GM23248 (cell line): ENCODE measurements around the gene IFFO2. TPM values are rescaled to one million over a fixed set of nuclear protein-coding genes. Genes with fewer than 3 reads are reported as not detected.

Experiments
- DNase-seq: peaks from one replicate; pipeline ENCODE4 v3.0.0-alpha.2; 2015
- H2AFZ ChIP-seq: fragments of 200-600 bp; sonication (generic); 2 replicates; pipeline ENCODE4 v1.6.1; 2016; ENCODE audit warnings: antibody characterized with exemption
- H3F3A ChIP-seq: fragments of 200-600 bp; sonication (generic); 2 replicates; pipeline ENCODE4 v1.6.1; 2016; ENCODE audit warnings: mild to moderate bottlenecking, antibody characterized with exemption, mixed run types; ENCODE audit not compliant: insufficient read depth
- H3K27ac ChIP-seq: fragments of 200-600 bp; sonication (generic); 2 replicates; pipeline ENCODE4 v1.5.1; 2016; ENCODE audit warnings: mild to moderate bottlenecking
- H3K27me3 ChIP-seq: fragments of 200-600 bp; sonication (generic); replicated peaks from 2 replicates; pipeline ENCODE4 v1.6.1; 2016; ENCODE audit warnings: mild to moderate bottlenecking; ENCODE audit not compliant: insufficient read depth
- H3K36me3 ChIP-seq: fragments of 200-600 bp; sonication (generic); 2 replicates; pipeline ENCODE4 v1.6.1; 2016; ENCODE audit warnings: low read depth, mild to moderate bottlenecking
- H3K4me1 ChIP-seq: fragments of 200-600 bp; sonication (generic); 2 replicates; pipeline ENCODE4 v1.6.1; 2016; ENCODE audit warnings: mild to moderate bottlenecking; ENCODE audit not compliant: insufficient read depth
- H3K4me2 ChIP-seq: fragments of 200-600 bp; sonication (generic); one replicate; pipeline ENCODE4 v1.6.1; 2016; ENCODE audit warnings: mild to moderate bottlenecking; ENCODE audit not compliant: unreplicated experiment
- H3K4me3 ChIP-seq: fragments of 200-600 bp; sonication (generic); 2 replicates; pipeline ENCODE4 v1.5.1; 2016; ENCODE audit warnings: mild to moderate bottlenecking
- H3K79me2 ChIP-seq: fragments of 200-600 bp; sonication (generic); 2 replicates; pipeline ENCODE4 v1.6.1; 2016; ENCODE audit warnings: mild to moderate bottlenecking; ENCODE audit not compliant: insufficient read depth
- H3K9ac ChIP-seq: fragments of 200-600 bp; sonication (generic); 2 replicates; pipeline ENCODE4 v1.6.1; 2016; ENCODE audit warnings: mild to moderate bottlenecking
- H3K9me2 ChIP-seq: fragments of 200-600 bp; sonication (generic); 2 replicates; pipeline ENCODE4 v1.6.1; 2016; ENCODE audit warnings: mixed run types, mild to moderate bottlenecking, moderate library complexity; ENCODE audit not compliant: insufficient read depth
- H3K9me3 ChIP-seq: fragments of 200-600 bp; sonication (generic); one replicate; pipeline ENCODE4 v1.6.1; 2017; ENCODE audit warnings: low read depth
- H4K20me1 ChIP-seq: fragments of 200-600 bp; sonication (generic); 2 replicates; pipeline ENCODE4 v1.6.0; 2016; ENCODE audit not compliant: insufficient read depth
- EZH2 ChIP-seq: fragments of 200-600 bp; sonication (generic); IDR thresholded peaks from 2 replicates; pipeline ENCODE4 v1.6.1; 2018; ENCODE audit warnings: antibody characterized with exemption, mild to moderate bottlenecking; ENCODE audit not compliant: insufficient read depth, poor library complexity, severe bottlenecking
- EZH2phosphoT487 ChIP-seq: fragments of 200-600 bp; sonication (generic); IDR thresholded peaks from 2 replicates; pipeline ENCODE4 v1.6.1; 2018; ENCODE audit warnings: antibody characterized with exemption, moderate library complexity, mild to moderate bottlenecking, low read depth; ENCODE audit not compliant: insufficient read depth
- WGBS, 2 experiments: methylation state at CpG; one replicate each; pipeline ENCODE4 v1.1.6; 2015 to 2017; ENCODE audit warnings: low lambda C conversion rate in 2 of 2, low coverage in 1 of 2; ENCODE audit errors: missing lambda C conversion rate in 2 of 2; 5-methylcytosine and 5-hydroxymethylcytosine counted together
- in situ Hi-C: fragments of 300-500 bp; cut with MboI; formaldehyde crosslinking; loops from 2 replicates; pipeline ENCODE4 v1.15.0; 2020
- polyA plus RNA-seq: library from polyadenylated mRNA; unstranded; fragments of >200 nt; fragmentation: Nextera tagmentation; extraction: Ambion mirVana; gene quantifications from 2 replicates; pipeline ENCODE4 v1.2.1, GENCODE V29; 2016
- total RNA-seq: library from RNA; depleted of rRNA; stranded (reverse); fragments of >200 nt; shearing (Covaris generic); gene quantifications from 2 replicates; pipeline ENCODE4 v1.2.3, GENCODE V29; 2014

Gene IFFO2
- total and polyA plus RNA-seq, 2 experiments from 2014 or later: 0.60 to 12.8 TPM

DNA sequence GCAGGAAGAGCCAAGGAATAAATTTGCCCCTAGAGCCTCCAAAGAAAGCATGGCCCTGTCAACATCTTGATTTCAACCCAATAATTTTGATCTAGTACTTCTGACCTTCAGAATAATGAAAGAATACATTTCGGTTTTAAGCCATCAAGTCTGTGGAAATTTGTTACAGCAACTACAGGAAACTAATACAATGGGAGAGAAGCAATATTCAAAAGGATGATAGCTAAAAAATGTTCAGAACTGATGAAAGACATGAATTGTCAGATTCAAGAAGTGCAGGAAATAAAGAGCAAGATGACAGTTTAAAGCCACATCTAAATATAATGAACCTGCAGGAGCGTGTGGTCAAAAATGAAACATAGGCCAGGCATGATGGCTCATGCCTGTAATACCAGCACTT, 24.8 kb upstream of the IFFO2 start:
- H3K4me2 ChIP-seq: no peak overlapping the region
- no peaks in the 10 kb centered on the region for H3K9me2 ChIP-seq
- no peaks in the 10 kb centered on the region for H3K79me2 ChIP-seq
- no peaks in the 10 kb centered on the region for H3K36me3 ChIP-seq
- in situ Hi-C loops: no loop called here
- H3K9ac ChIP-seq: no peak overlapping the region
- WGBS, 2 experiments: 73 to 85% methylated on average over 2 of the region's 2 CpGs
- no peaks in the 10 kb centered on the region for H3K9me3 ChIP-seq
- H2AFZ ChIP-seq: no peak overlapping the region
- H4K20me1 ChIP-seq: no peaks in the 10 kb centered on the region
- no peaks in the 10 kb centered on the region for H3F3A ChIP-seq
- TF ChIP-seq EZH2phosphoT487: no peak
- TF ChIP-seq EZH2: no peak
- no peak overlapping the region for H3K27ac ChIP-seq
- 0 out of 2 replicates have a peak, but pooled peaks cover 8% of the 10 kb centered on the region for H3K27me3 ChIP-seq
- H3K4me1 ChIP-seq: no peaks in the 10 kb centered on the region
- no peak for DNase-seq
- H3K4me3 ChIP-seq: no peak overlapping the region

DNA sequence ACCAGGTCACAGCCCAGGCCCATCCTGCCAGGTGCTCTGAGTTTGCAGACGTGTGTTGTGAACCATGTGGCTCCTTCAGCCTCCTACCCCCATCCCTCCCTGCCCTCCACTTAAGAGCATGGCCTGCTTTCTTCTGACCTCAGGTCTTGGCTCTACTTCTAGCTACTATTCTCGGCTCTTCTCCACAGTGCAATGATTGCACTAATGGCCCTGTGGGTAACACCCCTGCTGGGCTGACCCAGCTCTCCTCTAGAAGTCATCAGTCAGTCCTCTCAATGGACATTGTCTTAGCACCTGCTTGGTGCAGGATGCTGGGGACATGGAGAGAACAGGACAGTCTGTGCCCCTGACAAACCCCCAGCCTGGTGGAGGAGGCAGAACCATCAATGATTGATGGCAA, 22.2 kb upstream of the IFFO2 start:
- no peak for DNase-seq
- Histone ChIP-seq H3K27me3 (0 out of 2 replicates have a peak, but pooled peaks cover 8% of the 10 kb centered on the region), H3K4me3 (no peak overlapping the region), H3K9ac (no peak overlapping the region), H3F3A (no peaks in the 10 kb centered on the region), H3K9me2 (no peaks in the 10 kb centered on the region), H3K27ac (no peak overlapping the region), H2AFZ (no peak overlapping the region), H3K36me3 (no peaks in the 10 kb centered on the region), H3K9me3 (no peaks in the 10 kb centered on the region), H3K79me2 (no peaks in the 10 kb centered on the region), H3K4me2 (no peak overlapping the region), H3K4me1 (no peaks in the 10 kb centered on the region), H4K20me1 (no peaks in the 10 kb centered on the region)
- TF ChIP-seq EZH2phosphoT487 (no peak), EZH2 (no peak)
- 43 to 49% methylated on average over 2 of the region's 2 CpGs for WGBS, 2 experiments
- in situ Hi-C loops: no loop called here

DNA sequence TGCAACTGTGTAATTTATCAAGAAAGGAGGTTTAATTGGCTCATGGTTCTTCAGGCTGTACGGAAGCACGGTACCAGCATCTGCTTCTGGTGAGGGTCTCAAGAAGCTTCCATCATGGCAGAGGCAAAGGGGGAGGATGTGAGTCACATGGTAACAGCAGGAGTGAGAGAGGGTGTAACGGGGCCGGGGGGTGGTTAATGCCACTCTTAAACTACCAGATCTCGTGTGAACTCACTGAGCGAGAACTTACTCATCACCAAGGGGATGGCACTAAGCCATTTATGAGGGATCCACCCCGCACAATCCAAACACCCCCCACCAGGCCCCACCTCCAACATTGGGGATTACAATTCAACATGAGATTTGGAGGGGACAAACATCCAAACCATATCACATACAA, 21.0 kb upstream of the IFFO2 start:
- H2AFZ ChIP-seq: no peak overlapping the region
- 65 to 80% methylated on average over 4 to 7 of the region's 7 CpGs for WGBS, 2 experiments
- TF ChIP-seq EZH2phosphoT487 (no peak), EZH2 (no peak)
- H3K79me2 ChIP-seq: no peaks in the 10 kb centered on the region
- no peak overlapping the region for H3K27ac ChIP-seq
- no peak overlapping the region for H3K4me2 ChIP-seq
- H3K9me3 ChIP-seq: no peaks in the 10 kb centered on the region
- H3K4me3 ChIP-seq: no peak overlapping the region
- no peaks in the 10 kb centered on the region for H3F3A ChIP-seq
- no peaks in the 10 kb centered on the region for H3K36me3 ChIP-seq
- no peaks in the 10 kb centered on the region for H3K4me1 ChIP-seq
- no peaks in the 10 kb centered on the region for H3K9me2 ChIP-seq
- DNase-seq: no peak
- in situ Hi-C loops: no loop called here
- no peak overlapping the region for H3K9ac ChIP-seq
- H3K27me3 ChIP-seq: 0 out of 2 replicates have a peak, but pooled peaks cover 4% of the 10 kb centered on the region
- H4K20me1 ChIP-seq: no peaks in the 10 kb centered on the region

- Histone ChIP-seq H3K79me2 (no peaks in the 10 kb centered on the region), H4K20me1 (no peaks in the 10 kb centered on the region), H3K4me3 (no peak overlapping the region), H3K9ac (no peak overlapping the region), H3K9me3 (no peaks in the 10 kb centered on the region), H3K36me3 (no peaks in the 10 kb centered on the region), H2AFZ (no peak overlapping the region), H3K4me1 (no peaks in the 10 kb centered on the region), H3K27me3 (no peaks in the 10 kb centered on the region), H3K27ac (no peak overlapping the region), H3K4me2 (no peak overlapping the region), H3F3A (no peaks in the 10 kb centered on the region), H3K9me2 (no peaks in the 10 kb centered on the region)
- 83% methylated on average over 8 of the region's 8 CpGs for WGBS, 2 experiments
- no peak for DNase-seq
- TF ChIP-seq EZH2phosphoT487 (no peak), EZH2 (no peak)
- in situ Hi-C loops: no loop called here
Observed at GRCh38 chr1:18976096-18976495, 19.6 kb upstream of the IFFO2 start.

- Histone ChIP-seq H3K27me3 (no peaks in the 10 kb centered on the region), H3K4me3 (no peak overlapping the region), H3K4me1 (no peaks in the 10 kb centered on the region), H3K27ac (no peak overlapping the region), H3K79me2 (no peaks in the 10 kb centered on the region), H3K9me2 (no peaks in the 10 kb centered on the region), H4K20me1 (no peaks in the 10 kb centered on the region), H3K4me2 (no peak overlapping the region), H3K9ac (no peak overlapping the region), H3K36me3 (no peaks in the 10 kb centered on the region), H3K9me3 (no peaks in the 10 kb centered on the region), H2AFZ (no peak overlapping the region), H3F3A (no peaks in the 10 kb centered on the region)
- no peak for TF ChIP-seq EZH2phosphoT487
- 78 to 83% methylated on average over 7 of the region's 7 CpGs for WGBS, 2 experiments
- in situ Hi-C loops: no loop called here
- no peak for DNase-seq
Observed at GRCh38 chr1:18974606-18975005, 18.1 kb upstream of the IFFO2 start.
